HT-29 (cell line): Measurements from ENCODE around the gene ST14. TPM values are rescaled to one million over a fixed set of nuclear protein-coding genes. Genes with fewer than 3 reads are reported as not detected.
A peak's percentile ranks its signal among the peaks of the same experiment; 100 is the strongest.
"Not testable (repeated sequence)": the region's sequence is repeated elsewhere in the genome, so short reads cannot be mapped to it uniquely, and the experiment has no call there.

Source experiments
- DNase-seq: peaks from one replicate; pipeline ENCODE4 v3.0.0-alpha.2; 2015; ENCODE audit warnings: low spot score
- total RNA-seq: library from RNA; depleted of rRNA; stranded (reverse); fragments of >200 nt; shearing (Covaris generic); gene quantifications from 2 replicates; pipeline ENCODE4 v1.2.3, GENCODE V29; 2014

The ST14 gene
- total RNA-seq, 1 experiment from 2014 or later: 609 TPM

DNA sequence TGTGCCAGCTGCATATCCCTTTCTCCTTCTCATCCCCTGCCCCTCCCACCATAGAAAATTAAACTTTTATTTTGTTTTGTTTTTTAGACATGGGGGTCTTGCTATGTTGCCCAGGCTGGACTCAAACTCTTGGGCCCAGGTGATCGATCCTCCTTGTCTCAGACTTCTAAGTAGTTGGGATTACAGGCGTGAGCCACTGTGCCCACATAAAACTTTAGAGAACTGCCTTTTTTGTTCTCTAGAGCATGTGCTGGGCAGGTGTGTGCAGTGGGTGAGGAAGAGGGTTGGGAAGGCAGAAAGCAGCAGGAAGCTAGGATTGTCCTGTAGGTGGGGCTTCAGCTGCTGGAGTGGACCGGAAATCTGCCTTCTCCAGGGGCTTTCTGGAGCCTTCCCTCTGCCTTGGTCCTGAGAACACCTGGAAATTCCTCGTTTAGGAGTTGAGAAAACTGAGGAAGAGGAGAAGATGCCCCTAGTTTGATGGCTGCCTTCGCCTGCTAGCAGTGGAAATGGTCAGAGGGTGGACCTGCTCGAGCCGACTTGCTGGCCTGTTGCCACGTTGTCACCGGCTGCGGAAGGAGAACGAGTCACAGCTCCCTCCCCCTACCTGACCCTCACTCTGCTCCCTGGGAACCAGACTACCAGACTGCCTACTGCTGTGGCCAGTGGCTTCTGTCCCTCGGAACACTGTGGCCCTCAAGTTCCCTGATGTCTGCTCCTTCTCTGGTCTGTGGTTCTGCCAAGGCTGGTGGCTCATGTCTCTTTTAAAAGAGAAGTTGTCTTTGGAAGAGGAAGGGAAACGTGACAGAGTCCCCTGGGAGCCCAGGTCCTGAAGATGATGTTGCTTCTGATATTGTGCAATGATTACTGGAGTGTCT lies 4.0 kb downstream of the ST14 start:
- DNase-seq: peak; percentile 91

GRCh38 chr11:130164221-130164570 lies 4.6 kb downstream of the ST14 start:
- no peak for DNase-seq

DNA sequence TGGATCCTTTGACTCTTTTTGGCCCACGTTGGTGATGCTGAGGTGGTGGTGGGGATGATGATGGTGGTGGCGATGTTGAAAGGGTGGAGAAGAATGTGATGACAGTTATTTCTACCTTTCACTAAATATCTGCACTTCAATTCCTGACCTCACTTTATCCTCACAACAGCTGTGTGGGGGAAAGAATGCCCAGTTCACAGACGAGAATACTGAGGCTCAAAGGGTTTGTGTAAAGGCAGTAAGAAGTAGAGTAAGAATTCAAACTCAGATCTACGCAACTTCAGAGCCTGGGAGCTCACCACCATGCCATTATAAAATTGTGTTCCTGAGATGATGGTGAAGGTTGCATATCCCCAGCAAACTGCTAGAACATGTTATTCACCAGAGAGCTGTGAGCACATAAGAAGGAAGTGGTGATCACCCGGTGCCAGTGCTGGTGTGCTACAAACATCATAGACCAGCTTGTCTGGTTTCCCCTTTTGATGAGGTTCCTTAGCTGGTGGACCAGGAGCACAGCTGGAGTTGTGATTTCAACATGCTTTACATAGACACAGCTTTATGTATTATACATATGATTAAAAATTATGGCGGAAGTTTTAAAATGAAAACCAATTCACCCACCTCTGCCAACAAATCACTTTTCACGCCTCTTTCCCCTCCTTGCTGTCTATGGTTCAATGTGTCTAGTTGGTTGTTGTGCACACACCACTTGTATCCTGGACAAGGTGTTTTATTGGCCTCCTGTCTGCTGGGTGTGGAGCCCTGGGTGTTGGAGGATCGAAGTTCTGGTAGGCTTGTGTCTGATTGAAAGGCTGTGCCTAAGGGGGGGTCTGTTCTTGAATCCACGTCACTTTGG lies 6.2 kb downstream of the ST14 start:
- DNase-seq: peak; percentile 31

- DNase-seq: peak; percentile 93
Measured at GRCh38 chr11:130166457-130166784, 6.8 kb downstream of the ST14 start.

GRCh38 chr11:130167146-130167545 lies 7.6 kb downstream of the ST14 start:
- no peak for DNase-seq

DNA sequence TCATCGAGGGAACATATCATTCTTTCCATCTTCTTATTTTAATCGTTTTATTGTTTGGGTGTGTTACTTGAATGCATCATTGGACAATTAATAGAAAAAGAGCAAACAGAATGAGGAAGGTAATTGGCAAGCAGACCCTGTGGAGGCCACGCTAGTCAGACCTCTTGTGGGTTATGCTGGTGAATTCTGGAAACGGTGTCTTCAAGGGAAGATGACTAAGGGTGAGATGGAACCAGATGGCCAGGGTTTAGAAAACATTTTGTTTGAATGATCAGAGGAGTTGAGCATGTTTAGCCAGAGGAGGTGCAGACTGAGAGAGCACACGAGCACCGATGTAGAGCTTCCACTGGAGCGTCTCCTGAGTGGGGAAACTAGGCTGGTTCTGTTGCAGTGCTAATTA lies 8.5 kb downstream of the ST14 start:
- DNase-seq: no peak

GRCh38 chr11:130170345-130170744 lies 10.8 kb downstream of the ST14 start:
- DNase-seq: no peak

DNA sequence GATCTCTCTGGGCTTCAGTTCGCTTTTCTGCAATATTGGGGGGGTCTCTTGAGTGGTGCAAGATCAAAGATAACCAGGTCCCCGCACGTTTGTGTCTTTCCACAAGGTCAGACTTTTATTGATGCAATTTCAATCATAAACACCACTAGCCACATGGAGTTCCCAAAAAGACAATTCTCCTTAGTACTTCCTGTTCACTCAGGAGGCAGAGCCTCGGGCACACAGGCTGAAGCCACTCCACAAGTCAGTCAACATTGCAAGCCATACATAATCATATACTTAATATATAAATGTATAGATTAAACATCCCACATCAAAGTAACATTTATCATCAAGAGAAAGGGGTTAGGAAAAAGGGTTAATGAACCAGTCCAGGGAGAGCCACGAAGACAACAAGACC lies 12.0 kb downstream of the ST14 start:
- DNase-seq: no peak

- DNase-seq: not testable (repeated sequence)
Measured at GRCh38 chr11:130172001-130172400, 12.4 kb downstream of the ST14 start.

DNA sequence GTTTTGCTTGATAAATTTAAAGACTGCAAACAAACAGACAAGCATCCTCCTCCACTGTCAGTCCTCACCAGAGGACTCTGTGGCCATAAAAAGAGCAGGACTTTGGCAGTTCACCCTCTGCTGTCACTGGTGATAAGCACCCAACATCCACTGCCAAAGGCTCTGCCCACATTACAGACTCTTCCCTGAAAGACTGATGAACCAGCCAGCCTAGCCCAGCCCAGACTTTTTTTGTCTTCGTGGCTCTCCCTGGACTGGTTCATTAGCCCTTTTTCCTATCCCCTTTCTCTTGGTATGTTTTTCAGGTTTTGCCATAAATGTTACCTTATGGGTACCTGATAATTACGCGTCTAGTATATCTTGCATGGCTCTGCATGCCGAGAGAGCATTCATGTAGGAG lies 15.1 kb downstream of the ST14 start:
- DNase-seq: no peak

DNA sequence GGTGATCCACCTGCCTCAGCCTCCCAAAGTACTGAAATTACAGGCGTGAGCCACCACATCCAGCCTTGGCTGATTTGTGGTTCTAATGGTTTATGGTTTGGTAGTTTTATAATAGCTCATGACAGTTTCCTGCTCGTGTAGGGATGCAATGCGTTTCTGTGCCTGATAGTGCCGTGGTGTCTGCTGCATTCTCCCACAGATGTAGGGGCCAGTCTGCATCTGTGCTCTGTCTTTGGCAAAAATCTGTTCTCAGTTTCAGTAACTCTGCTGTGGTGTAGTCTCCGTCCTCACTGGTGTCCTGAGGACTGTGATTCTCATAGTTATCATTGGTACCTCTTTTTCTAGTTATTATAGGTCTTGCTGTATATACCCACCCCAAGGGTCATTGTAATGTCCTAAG lies 16.3 kb downstream of the ST14 start:
- DNase-seq: no peak

DNA sequence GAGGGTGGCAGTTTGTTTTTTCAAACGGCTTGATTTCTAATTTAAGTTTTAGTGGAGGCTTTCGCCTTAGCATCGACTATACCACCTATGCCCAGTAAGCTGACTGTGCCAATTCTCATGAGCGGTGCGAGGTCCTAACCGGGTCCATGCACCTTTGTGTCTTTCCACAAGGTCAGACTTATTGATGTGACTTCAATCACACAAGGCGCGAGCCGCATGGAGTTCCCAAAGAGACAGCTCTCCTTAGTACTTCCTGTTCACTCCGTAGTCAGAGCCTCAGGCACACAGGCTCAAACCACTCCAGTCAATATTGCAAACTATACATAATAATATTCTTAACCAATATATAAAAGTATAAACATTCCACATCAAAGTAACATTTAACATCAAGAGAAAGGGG lies 18.2 kb downstream of the ST14 start:
- peak; percentile 44 for DNase-seq

- DNase-seq: peak; percentile 75
Measured at GRCh38 chr11:130178441-130179339, 19.1 kb downstream of the ST14 start.

DNA sequence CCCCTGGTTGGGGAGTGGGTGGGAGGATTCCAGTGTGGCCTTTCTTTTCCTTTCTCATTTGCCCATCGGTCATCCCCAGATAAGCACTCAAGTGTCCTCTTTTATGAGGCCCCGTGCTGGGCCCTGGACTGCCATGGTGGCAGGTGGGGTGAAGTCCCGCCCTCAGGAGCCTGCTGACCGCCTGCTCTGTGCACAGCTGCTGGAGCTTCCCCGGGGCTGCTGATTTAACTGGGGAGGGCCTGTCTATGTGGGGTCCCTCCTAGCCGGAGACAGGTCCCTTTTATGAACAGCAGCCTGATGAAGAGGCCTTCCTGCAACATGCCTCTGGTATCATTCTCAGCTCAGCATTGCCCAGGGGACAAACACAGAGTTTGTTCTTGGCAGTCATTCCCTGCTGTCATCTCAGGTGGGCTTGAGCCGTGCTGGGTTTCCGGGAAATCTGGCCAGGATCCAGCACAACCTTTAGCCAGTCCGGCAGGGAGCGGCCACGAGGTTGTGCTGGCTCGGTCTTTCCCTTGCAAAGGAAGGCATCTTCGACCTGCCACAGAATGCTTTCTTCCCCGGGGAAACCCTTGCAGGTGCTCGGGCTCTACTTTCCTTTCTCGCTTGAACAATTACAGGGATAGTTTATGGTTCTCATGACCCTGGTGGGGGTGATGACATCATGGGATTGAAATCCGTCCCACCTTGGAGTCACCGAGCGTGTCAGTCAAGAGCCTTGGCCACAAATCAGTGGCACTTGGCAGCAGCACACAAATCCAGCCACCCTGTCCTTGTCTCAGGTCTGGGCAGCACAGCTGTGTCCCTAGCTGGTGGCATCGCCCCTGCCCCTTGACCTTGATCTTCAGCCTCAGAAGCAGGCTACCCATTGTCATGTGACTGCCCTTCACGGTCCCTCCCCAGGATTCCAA lies 20.1 kb downstream of the ST14 start:
- DNase-seq: peak; percentile 75

GRCh38 chr11:130180491-130180890 lies 20.9 kb downstream of the ST14 start:
- DNase-seq: peak; percentile 65

DNA sequence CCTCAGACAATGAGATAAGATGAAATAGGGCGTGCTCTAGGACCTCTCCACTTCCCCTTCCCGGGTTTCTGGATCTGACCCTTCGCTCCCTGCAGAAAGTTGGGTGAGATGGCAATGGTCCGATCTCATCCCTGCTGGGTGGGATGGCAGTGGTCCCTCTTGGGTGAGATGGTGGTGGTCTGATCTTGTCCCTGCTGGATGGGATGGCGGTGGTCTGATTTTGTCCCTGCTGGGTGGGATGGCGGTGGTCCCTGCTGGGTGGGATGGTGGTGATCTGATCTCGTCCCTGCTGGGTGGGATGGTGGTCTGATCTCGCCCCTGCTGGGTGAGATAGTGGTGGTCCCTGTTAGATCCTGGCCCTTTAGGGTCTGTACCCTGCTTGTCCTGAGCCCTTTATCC lies 21.3 kb downstream of the ST14 start:
- DNase-seq: no peak

DNA sequence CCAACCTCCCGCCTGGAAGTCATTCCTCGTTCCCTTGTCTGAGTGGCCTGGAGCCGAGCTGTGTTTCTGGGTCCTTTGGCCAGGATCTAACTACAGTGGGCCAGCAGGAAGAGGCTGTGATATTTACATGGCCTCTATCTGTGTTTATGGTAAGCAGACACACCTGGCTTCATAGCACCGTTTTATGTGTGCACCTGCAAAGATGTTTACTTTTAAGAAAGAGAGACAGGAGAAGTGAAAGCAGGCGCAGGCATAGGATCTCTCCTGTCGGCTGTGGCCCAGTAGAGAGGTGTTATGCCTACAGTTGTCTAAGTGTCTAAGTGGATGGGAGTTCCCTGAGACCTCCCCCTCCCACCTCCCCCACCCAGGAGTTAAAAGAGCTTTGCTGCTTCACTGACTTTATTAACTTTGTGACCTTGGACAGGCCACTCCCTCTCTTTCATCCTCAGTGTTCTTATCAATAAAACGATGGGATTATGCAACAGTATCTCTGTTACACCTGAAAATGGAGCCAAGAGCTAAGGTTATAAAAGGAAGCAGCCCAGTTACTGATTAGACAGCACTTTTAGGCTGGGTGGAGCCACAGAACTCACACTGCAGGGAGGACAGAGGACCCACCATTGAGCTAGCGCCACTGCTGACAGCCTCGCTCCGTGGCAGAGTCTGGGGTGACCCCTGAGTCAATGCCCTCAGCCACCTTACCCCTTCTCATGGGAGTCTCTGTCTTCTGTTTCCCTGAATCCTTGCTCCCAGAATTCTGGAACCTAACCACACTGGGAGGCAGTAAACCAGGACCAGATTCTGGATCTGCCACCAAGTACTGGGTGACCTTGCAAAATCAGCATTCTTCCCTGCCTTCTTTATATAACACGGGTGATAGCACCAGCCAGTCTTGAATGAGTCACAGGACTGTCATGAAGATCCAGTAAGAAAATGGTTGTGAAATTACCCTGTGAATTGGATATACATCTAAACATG lies 22.0 kb downstream of the ST14 start:
- DNase-seq: peak; percentile 84

DNA sequence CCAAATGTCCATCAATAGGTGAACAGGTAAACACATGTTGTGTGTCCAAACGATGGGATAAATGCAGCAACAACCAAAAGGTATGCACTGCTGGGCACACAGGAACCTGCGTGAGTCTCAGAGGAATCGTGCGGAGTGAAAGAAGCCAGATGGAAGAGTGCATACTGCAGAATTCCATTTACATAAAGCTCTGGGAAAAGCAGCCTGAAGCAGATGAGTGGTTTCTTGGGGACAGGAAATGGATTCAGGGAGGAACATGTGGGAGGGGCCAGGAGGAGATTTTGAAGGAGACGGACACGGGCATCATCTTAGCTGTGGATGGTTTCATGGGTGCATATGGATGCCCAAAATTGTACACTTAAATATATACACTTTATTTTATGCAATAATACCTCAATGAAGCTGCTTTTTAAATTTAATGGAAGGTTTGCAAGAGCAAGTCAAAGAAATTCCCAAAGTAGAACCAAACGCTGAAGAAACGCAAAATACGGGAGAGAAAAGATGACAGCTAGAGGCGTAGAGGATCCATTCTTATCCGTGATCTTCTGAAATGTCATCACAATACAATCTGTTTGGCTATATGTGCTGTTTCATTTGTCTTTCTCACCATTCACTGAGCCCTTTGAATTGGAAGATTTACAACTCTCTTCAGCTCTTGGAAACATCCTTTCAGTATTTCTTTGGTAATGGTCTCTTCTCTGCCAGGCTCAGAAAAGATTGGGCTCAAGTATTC lies 24.5 kb downstream of the ST14 start:
- no peak for DNase-seq

DNA sequence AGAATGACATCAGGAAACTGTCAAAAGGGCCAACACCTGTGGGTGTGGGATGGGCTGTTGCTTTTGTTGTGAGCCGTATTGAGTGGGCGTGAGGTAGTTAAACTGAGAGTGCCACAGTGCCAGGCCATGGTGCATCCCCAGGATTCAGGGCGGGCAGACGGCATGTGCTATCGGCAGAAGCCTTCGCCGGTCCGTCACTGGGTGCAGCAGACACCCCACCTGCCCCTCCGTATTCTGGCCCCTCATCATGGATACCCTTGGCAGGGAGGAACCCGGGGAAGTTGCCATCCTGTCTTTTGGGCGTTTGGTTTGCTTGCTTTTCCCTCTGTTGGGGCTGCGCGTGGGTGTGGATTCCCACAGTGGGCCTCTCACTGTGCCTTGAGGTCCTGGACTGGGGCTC lies 27.5 kb downstream of the ST14 start:
- DNase-seq: no peak
